K562 (cell line): ENCODE data around the gene ZNF138. TPM values are rescaled to one million over a fixed set of nuclear protein-coding genes. Genes with fewer than 3 reads are reported as not detected.

Source experiments
- ARID2 ChIP-seq: fragments of 450-650 bp; IDR thresholded peaks from 2 replicates; pipeline ENCODE4 v1.6.1; 2017; ENCODE audit warnings: antibody characterized with exemption, mild to moderate bottlenecking
- GATAD2B ChIP-seq: fragments of 450-650 bp; IDR thresholded peaks from 2 replicates; pipeline ENCODE4 v1.6.1; 2017; ENCODE audit warnings: mild to moderate bottlenecking, borderline replicate concordance
- KDM2B ChIP-seq: fragments of 250-450 bp; sonication (Bioruptor Pico); IDR thresholded peaks from 2 replicates; pipeline ENCODE4 v1.8.0; 2021; ENCODE audit warnings: mild to moderate bottlenecking, moderate library complexity
- MAFG ChIP-seq: fragments of 450-650 bp; conservative IDR thresholded peaks from 2 replicates; pipeline ENCODE4 v1.6.1; 2016; ENCODE audit warnings: missing genetic modification characterization, missing compliant biosample characterization
- MEF2A ChIP-seq: IDR thresholded peaks from 2 replicates; pipeline ENCODE4 v1.6.1; 2011; ENCODE audit warnings: low read depth, mild to moderate bottlenecking, low read length, moderate library complexity; ENCODE audit not compliant: control insufficient read depth
- MYNN ChIP-seq, 2 experiments: sonication (generic); formaldehyde crosslinking in 1 of 2; IDR thresholded peaks; 2 replicates each; pipeline versions ENCODE4 v1.5.0 to v1.6.1; 2016 to 2020; ENCODE audit warnings: antibody characterized with exemption in 1 of 2, missing genetic modification reagents in 1 of 2
- PHF8 ChIP-seq: fragments of 200-600 bp; sonication (generic); IDR thresholded peaks from 2 replicates; pipeline ENCODE4 v1.6.1; 2012; ENCODE audit warnings: mixed run types, mild to moderate bottlenecking, inconsistent platforms, low read length, moderate library complexity, borderline replicate concordance
- POLR3A ChIP-seq: IDR thresholded peaks from 2 replicates; pipeline ENCODE4 v1.6.1; 2011; ENCODE audit warnings: borderline replicate concordance, mild to moderate bottlenecking, moderate library complexity; ENCODE audit not compliant: insufficient read length, insufficient read depth; ENCODE audit errors: extremely low read depth
- RBM22 ChIP-seq: fragments of 200-400 bp; formaldehyde crosslinking; IDR thresholded peaks from 2 replicates; pipeline ENCODE4 v1.6.1; 2018; ENCODE audit warnings: low read length, low read depth; ENCODE audit not compliant: poor library complexity, severe bottlenecking
- RBM34 ChIP-seq: fragments of 200-400 bp; formaldehyde crosslinking; IDR thresholded peaks from 2 replicates; pipeline ENCODE4 v1.6.1; 2018; ENCODE audit warnings: low read length, borderline replicate concordance; ENCODE audit not compliant: insufficient read depth
- SAFB ChIP-seq: fragments of 200-400 bp; formaldehyde crosslinking; IDR thresholded peaks from 2 replicates; pipeline ENCODE4 v1.6.1; 2017; ENCODE audit warnings: low read depth, low read length, borderline replicate concordance
- SMAD1 ChIP-seq: fragments of 150-350 bp; IDR thresholded peaks from 2 replicates; pipeline ENCODE4 v1.6.1; 2014; ENCODE audit warnings: low read length, low read depth; ENCODE audit not compliant: partially characterized antibody
- ZNF124 ChIP-seq: sonication (generic); formaldehyde crosslinking; IDR thresholded peaks from 2 replicates; pipeline ENCODE4 v1.8.1; 2022; ENCODE audit warnings: missing genetic modification reagents
- ZNF263 ChIP-seq: sonication (generic); formaldehyde crosslinking; IDR thresholded peaks from 2 replicates; pipeline ENCODE4 v1.8.0; 2022; ENCODE audit warnings: mild to moderate bottlenecking, missing genetic modification reagents, borderline replicate concordance
- ZNF324 ChIP-seq: fragments of 250-450 bp; sonication (Bioruptor Pico); IDR thresholded peaks from 2 replicates; pipeline ENCODE4 v1.4.0; 2020; ENCODE audit warnings: mild to moderate bottlenecking
- polyA plus RNA-seq, 8 experiments: library from polyadenylated mRNA; depleted of rRNA in 4 of 8; stranded (reverse) in 5 of 8; unstranded in 3 of 8; fragments of >200 nt; fragmentation: Nextera tagmentation in 2 of 8; fragmentation: Illumina TruSeq in 1 of 8; extraction: Ambion mirVana in 2 of 8; extraction: Trizol in 1 of 8; gene quantifications; 2 replicates each; pipeline versions ENCODE4 v1.2.1 to v1.2.3, GENCODE V29; 2011 to 2014; ENCODE audit warnings: inconsistent platforms in 1 of 8, missing spikeins in 1 of 8
- total RNA-seq, 7 experiments: library from RNA; depleted of rRNA in 6 of 7; stranded (reverse); fragments of >200 nt in 6 of 7; fragmentation: Illumina TruSeq in 2 of 7; extraction: Trizol in 2 of 7; gene quantifications; 2 replicates each; pipeline versions ENCODE4 v1.2.1 to v1.2.3, GENCODE V29; 2011 to 2021; ENCODE audit warnings: low replicate concordance in 1 of 7
- TF ChIP-seq, protein P1 (sequence below): fragments of 450-650 bp; IDR thresholded peaks from 2 replicates; pipeline ENCODE4 v1.6.1; 2016; ENCODE audit warnings: borderline replicate concordance
- TF ChIP-seq, protein P2 (sequence below): fragments of 250-450 bp; sonication (Bioruptor Pico); IDR thresholded peaks from 2 replicates; pipeline ENCODE4 v1.4.0; 2020; ENCODE audit warnings: mild to moderate bottlenecking, moderate library complexity
- TF ChIP-seq, protein P3 (sequence below), 2 experiments: fragments of 200-800 bp in 1 of 2; sonication (Bioruptor generic) in 1 of 2; sonication (generic) in 1 of 2; formaldehyde crosslinking in 1 of 2; IDR thresholded peaks in 1 of 2; conservative IDR thresholded peaks in 1 of 2; 2 replicates each; pipeline versions ENCODE4 v1.5.0 to v1.6.1; 2016 to 2020; ENCODE audit warnings: missing compliant biosample characterization in 1 of 2, missing genetic modification characterization in 1 of 2, missing genetic modification reagents in 1 of 2
- TF ChIP-seq, protein P4 (sequence below): sonication (generic); formaldehyde crosslinking; IDR thresholded peaks from 2 replicates; pipeline ENCODE4 v1.8.1; 2023; ENCODE audit warnings: mild to moderate bottlenecking, missing genetic modification reagents
- TF ChIP-seq, protein P5 (sequence below), 2 experiments: fragments of 450-650 bp in 1 of 2; sonication (generic) in 1 of 2; formaldehyde crosslinking; conservative IDR thresholded peaks; 2 replicates each; pipeline versions ENCODE4 v1.4.0 to v1.8.1; 2020 to 2022; ENCODE audit warnings: mild to moderate bottlenecking in 1 of 2, missing genetic modification reagents in 1 of 2

Gene ZNF138
- total and polyA plus RNA-seq, 9 of the 15 experiments (the other 6 are each of a cell fraction or from before 2014, with no cell fraction given): 14.6 to 34.9 (median 22.6) TPM

DNA sequence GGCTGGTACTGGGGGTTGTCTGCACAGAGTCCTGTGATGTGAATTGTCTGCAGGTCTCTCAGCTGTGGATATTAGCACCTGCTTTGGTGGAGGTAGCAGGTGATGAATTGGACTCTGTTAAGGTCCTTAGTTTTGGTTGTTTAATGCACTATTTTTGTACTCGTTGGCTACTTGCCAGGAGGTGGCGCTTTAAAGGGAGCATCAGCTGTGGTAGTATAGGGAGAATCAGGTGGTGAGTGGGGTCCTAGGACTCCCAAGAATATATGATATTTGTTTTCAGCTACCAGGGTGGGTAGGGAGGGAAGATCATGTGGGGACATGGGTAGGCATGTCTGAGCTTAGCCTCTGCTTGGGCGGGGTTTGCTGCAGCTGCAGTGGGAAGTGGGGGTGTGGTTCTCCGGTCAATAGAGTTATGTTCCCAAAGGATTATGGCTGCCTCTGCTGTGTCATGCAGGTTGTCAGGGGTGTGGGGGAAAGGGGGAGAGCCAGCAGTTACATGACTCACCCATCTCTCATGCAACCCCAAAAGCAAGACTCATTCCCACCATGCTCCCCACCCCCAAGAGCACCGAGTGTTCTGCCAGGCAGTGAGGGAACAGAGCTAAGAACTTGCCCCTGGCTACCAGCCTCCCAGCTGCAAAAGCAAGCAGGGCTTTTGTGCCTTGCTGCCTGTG, 55.2 kb downstream of the ZNF138 start (continued):
- TF ChIP-seq RBM22: no peak
- TF ChIP-seq MYNN (IDR thresholded peaks at IDR 0.05): no peak
- TF ChIP-seq MYNN (CRISPR knock-in tag; IDR thresholded peaks at IDR 0.05): no peak
- peak; percentile 15; the same call in 1 of the 2 replicates for TF ChIP-seq PHF8
- TF ChIP-seq, protein P1, sequence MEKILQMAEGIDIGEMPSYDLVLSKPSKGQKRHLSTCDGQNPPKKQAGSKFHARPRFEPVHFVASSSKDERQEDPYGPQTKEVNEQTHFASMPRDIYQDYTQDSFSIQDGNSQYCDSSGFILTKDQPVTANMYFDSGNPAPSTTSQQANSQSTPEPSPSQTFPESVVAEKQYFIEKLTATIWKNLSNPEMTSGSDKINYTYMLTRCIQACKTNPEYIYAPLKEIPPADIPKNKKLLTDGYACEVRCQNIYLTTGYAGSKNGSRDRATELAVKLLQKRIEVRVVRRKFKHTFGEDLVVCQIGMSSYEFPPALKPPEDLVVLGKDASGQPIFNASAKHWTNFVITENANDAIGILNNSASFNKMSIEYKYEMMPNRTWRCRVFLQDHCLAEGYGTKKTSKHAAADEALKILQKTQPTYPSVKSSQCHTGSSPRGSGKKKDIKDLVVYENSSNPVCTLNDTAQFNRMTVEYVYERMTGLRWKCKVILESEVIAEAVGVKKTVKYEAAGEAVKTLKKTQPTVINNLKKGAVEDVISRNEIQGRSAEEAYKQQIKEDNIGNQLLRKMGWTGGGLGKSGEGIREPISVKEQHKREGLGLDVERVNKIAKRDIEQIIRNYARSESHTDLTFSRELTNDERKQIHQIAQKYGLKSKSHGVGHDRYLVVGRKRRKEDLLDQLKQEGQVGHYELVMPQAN: no peak
- TF ChIP-seq, protein P2, sequence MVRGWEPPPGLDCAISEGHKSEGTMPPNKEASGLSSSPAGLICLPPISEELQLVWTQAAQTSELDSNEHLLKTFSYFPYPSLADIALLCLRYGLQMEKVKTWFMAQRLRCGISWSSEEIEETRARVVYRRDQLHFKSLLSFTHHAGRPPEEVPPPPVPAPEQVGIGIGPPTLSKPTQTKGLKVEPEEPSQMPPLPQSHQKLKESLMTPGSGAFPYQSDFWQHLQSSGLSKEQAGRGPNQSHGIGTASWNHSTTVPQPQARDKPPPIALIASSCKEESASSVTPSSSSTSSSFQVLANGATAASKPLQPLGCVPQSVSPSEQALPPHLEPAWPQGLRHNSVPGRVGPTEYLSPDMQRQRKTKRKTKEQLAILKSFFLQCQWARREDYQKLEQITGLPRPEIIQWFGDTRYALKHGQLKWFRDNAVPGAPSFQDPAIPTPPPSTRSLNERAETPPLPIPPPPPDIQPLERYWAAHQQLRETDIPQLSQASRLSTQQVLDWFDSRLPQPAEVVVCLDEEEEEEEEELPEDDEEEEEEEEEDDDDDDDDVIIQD (CRISPR knock-in tag): no peak
- TF ChIP-seq ZNF263 (CRISPR knock-in tag): no peak
- no peak for TF ChIP-seq MEF2A
- TF ChIP-seq, protein P3, sequence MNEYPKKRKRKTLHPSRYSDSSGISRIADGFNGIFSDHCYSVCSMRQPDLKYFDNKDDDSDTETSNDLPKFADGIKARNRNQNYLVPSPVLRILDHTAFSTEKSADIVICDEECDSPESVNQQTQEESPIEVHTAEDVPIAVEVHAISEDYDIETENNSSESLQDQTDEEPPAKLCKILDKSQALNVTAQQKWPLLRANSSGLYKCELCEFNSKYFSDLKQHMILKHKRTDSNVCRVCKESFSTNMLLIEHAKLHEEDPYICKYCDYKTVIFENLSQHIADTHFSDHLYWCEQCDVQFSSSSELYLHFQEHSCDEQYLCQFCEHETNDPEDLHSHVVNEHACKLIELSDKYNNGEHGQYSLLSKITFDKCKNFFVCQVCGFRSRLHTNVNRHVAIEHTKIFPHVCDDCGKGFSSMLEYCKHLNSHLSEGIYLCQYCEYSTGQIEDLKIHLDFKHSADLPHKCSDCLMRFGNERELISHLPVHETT (CRISPR knock-in tag; conservative IDR thresholded peaks at IDR 0.05 in 1 of 2, IDR thresholded peaks at IDR 0.05 in 1 of 2): no peak
- no peak for TF ChIP-seq ZNF124
- TF ChIP-seq RBM34: no peak
- TF ChIP-seq, protein P4, sequence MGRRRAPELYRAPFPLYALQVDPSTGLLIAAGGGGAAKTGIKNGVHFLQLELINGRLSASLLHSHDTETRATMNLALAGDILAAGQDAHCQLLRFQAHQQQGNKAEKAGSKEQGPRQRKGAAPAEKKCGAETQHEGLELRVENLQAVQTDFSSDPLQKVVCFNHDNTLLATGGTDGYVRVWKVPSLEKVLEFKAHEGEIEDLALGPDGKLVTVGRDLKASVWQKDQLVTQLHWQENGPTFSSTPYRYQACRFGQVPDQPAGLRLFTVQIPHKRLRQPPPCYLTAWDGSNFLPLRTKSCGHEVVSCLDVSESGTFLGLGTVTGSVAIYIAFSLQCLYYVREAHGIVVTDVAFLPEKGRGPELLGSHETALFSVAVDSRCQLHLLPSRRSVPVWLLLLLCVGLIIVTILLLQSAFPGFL: no peak
- TF ChIP-seq SMAD1: no peak
- no peak; the same call in 1 of the 2 replicates for TF ChIP-seq GATAD2B
- TF ChIP-seq, protein P5, sequence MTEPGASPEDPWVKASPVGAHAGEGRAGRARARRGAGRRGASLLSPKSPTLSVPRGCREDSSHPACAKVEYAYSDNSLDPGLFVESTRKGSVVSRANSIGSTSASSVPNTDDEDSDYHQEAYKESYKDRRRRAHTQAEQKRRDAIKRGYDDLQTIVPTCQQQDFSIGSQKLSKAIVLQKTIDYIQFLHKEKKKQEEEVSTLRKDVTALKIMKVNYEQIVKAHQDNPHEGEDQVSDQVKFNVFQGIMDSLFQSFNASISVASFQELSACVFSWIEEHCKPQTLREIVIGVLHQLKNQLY (CRISPR knock-in tag; conservative IDR thresholded peaks at IDR 0.05): no peak
- no peak for TF ChIP-seq KDM2B (CRISPR knock-in tag)
- no peak for TF ChIP-seq POLR3A
- no peak for TF ChIP-seq ARID2
- TF ChIP-seq MAFG (tag): peak; percentile 72
- no peak for TF ChIP-seq ZNF324
- no peak for TF ChIP-seq SAFB
